Neutrophil (primary cell): Measurements from ENCODE around the gene CD248.
A peak's percentile ranks its signal among the peaks of the same experiment; 100 is the strongest.

ENCODE experiments used
- H3K27ac ChIP-seq: fragments of 200-600 bp; sonication (generic); 2 replicates; pipeline ENCODE4 v1.5.1; 2016; ENCODE audit warnings: mild to moderate bottlenecking, moderate library complexity
- H3K27me3 ChIP-seq: fragments of 200-600 bp; sonication (generic); 2 replicates; pipeline ENCODE4 v1.6.0; 2016; ENCODE audit warnings: mild to moderate bottlenecking
- H3K36me3 ChIP-seq: fragments of 200-600 bp; sonication (generic); 2 replicates; pipeline ENCODE4 v1.5.1; 2017
- H3K4me1 ChIP-seq, 2 experiments: fragments of 200-600 bp in 1 of 2; sonication (generic) in 1 of 2; 1 replicate in 1 of 2; 2 replicates in 1 of 2; pipeline versions ENCODE4 v1.5.1 to v1.6.1; 2013 to 2016; ENCODE audit warnings: low read depth in 1 of 2, low read length in 1 of 2, mild to moderate bottlenecking in 1 of 2, moderate library complexity in 1 of 2; ENCODE audit not compliant: control insufficient read depth in 1 of 2, insufficient read depth in 1 of 2
- H3K4me3 ChIP-seq, 2 experiments: fragments of 200-600 bp in 1 of 2; sonication (generic) in 1 of 2; 1 replicate in 1 of 2; 2 replicates in 1 of 2; pipeline ENCODE4 v1.5.1; 2013 to 2016; ENCODE audit warnings: low read depth in 1 of 2, low read length in 1 of 2, mild to moderate bottlenecking in 1 of 2, moderate library complexity in 1 of 2
- H3K9me3 ChIP-seq: fragments of 200-600 bp; sonication (generic); 2 replicates; pipeline ENCODE4 v1.5.1; 2016
- TF ChIP-seq, protein P1 (sequence below): fragments of 200-600 bp; sonication (generic); IDR thresholded peaks from 2 replicates; pipeline ENCODE4 v1.5.1; 2016; ENCODE audit warnings: antibody characterized with exemption

CD248 gene

DNA sequence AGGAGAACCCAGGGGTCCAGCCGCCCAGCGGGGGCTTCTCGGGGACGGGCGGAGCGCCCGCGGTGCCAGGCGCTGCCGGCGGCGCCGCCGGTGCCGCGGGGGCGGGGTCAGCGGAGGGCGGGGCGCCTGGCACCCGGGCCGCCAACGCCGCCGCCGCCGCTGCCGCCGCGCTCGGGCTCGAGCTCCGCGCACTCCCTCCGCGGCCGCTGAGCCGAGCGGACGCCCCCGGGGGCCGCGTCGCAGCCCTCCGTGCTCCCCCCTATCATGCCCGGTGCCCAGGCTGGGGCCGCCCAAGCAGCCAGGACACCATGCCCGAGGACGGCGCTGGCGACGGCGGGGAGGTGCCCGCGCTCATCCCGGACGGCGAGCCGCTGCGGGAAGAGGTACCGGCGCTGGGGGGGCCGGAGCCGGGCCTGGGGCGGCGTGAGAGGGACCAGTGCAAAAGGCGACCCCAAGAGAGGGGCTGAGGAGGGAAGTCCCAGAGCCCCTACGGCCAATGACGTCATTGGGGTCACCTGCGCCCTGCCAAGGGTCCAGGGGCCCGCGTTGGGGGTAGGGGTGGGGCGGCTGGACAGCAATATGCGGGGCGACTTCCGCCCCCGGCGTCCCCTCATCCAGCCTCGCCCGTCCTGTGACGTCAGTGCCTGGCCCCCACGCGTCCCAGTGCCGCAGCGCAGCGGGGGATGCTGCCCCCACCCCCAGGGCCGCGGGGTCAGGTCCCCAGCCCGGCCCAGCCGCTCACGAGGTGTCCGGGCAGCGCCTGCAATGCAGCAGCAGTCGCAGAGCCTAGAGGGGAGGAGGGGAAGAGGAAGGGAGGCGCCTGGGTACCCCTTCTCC lies 24.9 kb downstream of the CD248 start, which contains the start of gene TMEM151A:
TSS of gene TMEM151A (plus strand) at position 189 of the 837 bp plus-strand sequence. CDS start at position 309, 120 bp downstream.
- Histone ChIP-seq H3K9me3 (no peaks in the 10 kb centered on the region), H3K4me3 (peak within 1 kb of the TSS in 1 of 2 experiments; percentile 41), H3K4me1 (peaks cover 20 to 24% of the 10 kb centered on the region in 2 experiments), H3K27ac (no peak within 1 kb of the TSS), H3K36me3 (no peaks in the 10 kb centered on the region), H3K27me3 (peaks cover 75% of the 10 kb centered on the region)
- TF ChIP-seq, protein P1, sequence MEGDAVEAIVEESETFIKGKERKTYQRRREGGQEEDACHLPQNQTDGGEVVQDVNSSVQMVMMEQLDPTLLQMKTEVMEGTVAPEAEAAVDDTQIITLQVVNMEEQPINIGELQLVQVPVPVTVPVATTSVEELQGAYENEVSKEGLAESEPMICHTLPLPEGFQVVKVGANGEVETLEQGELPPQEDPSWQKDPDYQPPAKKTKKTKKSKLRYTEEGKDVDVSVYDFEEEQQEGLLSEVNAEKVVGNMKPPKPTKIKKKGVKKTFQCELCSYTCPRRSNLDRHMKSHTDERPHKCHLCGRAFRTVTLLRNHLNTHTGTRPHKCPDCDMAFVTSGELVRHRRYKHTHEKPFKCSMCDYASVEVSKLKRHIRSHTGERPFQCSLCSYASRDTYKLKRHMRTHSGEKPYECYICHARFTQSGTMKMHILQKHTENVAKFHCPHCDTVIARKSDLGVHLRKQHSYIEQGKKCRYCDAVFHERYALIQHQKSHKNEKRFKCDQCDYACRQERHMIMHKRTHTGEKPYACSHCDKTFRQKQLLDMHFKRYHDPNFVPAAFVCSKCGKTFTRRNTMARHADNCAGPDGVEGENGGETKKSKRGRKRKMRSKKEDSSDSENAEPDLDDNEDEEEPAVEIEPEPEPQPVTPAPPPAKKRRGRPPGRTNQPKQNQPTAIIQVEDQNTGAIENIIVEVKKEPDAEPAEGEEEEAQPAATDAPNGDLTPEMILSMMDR: no peak

DNA sequence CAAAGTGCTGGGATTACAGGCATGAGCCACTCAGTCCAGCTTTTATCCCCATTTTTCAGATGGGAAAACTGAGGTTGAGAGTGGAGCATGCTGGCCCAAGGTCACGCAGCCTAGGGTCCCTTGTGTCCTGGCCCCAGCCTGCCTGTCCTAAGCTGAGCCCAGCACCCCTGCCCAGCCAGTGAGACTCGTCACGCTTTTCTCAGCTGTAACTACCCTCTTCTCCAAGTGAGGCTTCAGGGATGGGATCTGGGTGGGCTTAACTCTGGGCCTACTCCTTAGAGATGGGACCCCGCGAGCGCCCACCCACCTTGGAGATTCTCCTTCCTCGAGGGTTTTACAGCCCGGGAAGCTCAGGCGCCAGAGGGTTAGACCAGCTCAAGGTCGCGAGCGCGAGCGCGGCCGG lies 25.5 kb downstream of the CD248 start:
- Histone ChIP-seq H3K4me1 (peaks cover 20 to 24% of the 10 kb centered on the region in 2 experiments), H3K4me3 (no peak overlapping the region), H3K36me3 (no peaks in the 10 kb centered on the region), H3K27me3 (peaks cover 69% of the 10 kb centered on the region), H3K9me3 (no peaks in the 10 kb centered on the region), H3K27ac (no peak overlapping the region)
- TF ChIP-seq, protein P1: no peak

DNA sequence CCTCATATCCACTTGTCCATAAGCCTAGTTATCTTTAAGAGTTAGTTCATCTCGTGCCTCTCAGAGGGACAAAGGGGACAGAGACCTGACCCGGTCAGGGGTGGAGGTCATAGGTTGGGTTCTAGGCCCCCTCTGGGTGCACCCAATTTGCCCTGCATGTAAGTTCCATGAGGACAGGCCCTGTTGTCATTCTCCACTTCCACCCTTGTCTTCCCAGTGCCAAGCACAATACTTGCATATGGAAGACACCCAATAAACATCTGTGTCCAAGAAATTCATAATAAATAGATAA lies 26.6 kb downstream of the CD248 start:
- TF ChIP-seq, protein P1: no peak
- Histone ChIP-seq H3K4me1 (peaks cover 20 to 24% of the 10 kb centered on the region in 2 experiments), H3K36me3 (no peaks in the 10 kb centered on the region), H3K9me3 (no peaks in the 10 kb centered on the region), H3K27me3 (peaks cover 59% of the 10 kb centered on the region), H3K4me3 (no peak overlapping the region), H3K27ac (no peak overlapping the region)

DNA sequence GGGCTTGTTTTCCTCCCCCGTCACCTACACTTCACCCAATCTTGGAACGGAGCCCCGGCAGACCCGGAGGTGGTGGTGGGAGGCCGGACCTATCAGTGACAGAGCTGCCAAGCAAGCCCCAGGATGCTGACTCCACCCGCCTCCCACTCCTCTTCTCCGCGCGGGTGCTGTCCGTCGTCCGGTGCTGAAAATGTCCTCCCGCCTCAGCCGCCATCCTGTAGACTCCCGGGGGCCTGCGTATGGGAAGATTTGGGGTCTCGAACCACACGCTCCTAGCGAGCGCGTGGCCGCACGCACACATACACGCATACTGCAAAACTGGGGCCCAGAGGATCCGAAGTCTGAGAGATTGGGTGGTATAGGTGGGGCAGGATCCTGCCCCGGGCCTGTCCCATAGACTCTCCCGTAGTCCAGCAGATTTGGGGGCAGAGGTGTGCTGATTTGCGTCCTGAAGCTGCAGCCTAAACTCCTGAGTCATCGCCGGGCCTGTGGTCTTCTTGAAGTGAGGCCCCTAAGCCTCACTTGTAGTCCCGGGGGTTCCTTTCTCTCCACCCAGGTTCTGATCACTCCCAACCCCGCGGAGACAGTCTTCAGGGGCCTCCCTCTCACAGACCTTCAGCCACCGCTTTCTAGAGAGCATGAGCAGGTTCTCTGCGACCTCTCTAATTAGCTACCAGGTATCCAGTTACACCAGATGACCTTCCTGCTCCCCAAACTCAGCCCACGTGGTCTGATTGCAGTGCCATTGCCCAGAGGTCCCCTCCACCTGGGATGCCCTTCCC lies 27.1 kb downstream of the CD248 start:
- TF ChIP-seq, protein P1: no peak
- no peaks in the 10 kb centered on the region for H3K36me3 ChIP-seq
- H3K4me3 ChIP-seq: peak overlapping the region; percentile 69 to 86
- H3K27ac ChIP-seq: peak overlapping the region; percentile 65
- peaks cover 20 to 24% of the 10 kb centered on the region in 2 experiments for H3K4me1 ChIP-seq
- no peaks in the 10 kb centered on the region for H3K9me3 ChIP-seq
- H3K27me3 ChIP-seq: peaks cover 55% of the 10 kb centered on the region

DNA sequence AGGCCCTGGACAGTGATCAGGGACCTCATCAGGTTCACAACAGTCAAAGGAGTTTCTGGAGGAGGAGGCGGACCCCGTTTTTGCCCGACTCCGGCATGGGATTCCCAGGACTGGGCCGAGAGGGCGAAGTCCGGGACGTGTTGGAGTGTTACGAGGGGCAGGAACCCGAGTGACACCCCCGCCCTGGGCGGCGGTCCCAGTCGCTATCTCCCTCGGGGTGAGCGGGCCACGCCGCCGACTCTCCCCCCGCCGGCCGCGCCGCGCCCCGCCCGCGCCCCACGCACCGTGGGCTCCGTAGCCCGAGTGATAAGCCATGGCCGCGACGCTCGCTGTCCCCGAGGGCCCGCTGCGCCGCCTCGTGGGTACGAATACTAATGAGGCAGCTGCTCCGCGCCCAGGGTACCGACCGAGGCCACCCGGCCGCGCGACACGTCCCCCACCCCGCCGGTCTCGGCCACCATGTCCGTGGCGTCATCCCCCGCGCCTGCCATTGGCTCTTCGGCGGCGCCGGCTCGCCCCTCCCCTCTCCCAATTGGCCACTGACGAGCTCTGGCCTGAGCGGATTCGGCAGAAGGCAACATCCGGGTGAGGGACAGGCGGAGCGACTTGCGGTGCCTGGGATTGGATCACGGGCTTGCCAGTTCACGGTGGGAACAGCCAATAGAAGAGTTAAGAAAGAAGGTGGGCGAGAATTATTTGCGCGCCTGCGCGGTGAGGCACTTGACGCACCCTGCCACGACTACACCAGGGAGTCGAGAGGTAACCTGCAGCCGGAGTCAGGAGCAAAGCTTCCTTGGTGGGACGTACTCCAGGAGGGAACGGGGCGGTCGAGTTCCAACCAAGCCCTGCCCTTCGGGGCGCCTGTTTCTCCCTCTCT lies 27.9 kb downstream of the CD248 start, which contains the start of gene YIF1A:
TSS of gene YIF1A (minus strand) at position 473 of the 877 bp plus-strand sequence. CDS start at position 315, 158 bp downstream.
- Histone ChIP-seq H3K4me1 (peaks cover 20 to 24% of the 10 kb centered on the region in 2 experiments), H3K36me3 (no peaks in the 10 kb centered on the region), H3K9me3 (no peaks in the 10 kb centered on the region), H3K4me3 (peak within 1 kb of the TSS; percentile 69 to 86), H3K27me3 (peaks cover 46% of the 10 kb centered on the region), H3K27ac (peak within 1 kb of the TSS; percentile 65)
- TF ChIP-seq, protein P1: peak; percentile 54
